NCI-H2029 treated with DMSO at 0.1 percent for 48 hours (cell line): ENCODE results near the gene SLC38A11.
"Not testable (repeated sequence)": the region's sequence is repeated elsewhere in the genome, so short reads cannot be mapped to it uniquely, and the experiment has no call there.

Experiments
- DNase-seq: peaks from one replicate; lab custom pipeline; 2025; lab: John Stamatoyannopoulos, UW

SLC38A11 gene

DNA sequence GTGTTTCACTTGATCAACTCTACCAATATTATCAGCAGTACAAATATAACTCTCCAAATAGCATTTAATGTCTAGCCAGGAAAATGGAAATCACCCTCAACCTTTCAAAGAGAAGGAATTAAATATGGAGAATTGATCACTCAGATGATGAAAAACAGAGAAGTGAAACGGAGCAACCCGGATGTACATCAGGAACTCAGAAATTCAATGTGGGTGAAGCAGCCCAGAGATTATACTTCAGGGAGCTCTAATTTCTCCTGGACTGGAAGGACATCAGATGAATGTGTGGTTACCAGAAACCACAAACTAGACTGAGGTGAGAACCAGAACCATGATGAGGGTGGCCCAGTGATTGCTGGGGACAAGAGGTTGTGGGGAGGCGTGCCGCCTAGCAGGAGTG lies 78.2 kb downstream of the SLC38A11 start:
- DNase-seq: no peak

DNA sequence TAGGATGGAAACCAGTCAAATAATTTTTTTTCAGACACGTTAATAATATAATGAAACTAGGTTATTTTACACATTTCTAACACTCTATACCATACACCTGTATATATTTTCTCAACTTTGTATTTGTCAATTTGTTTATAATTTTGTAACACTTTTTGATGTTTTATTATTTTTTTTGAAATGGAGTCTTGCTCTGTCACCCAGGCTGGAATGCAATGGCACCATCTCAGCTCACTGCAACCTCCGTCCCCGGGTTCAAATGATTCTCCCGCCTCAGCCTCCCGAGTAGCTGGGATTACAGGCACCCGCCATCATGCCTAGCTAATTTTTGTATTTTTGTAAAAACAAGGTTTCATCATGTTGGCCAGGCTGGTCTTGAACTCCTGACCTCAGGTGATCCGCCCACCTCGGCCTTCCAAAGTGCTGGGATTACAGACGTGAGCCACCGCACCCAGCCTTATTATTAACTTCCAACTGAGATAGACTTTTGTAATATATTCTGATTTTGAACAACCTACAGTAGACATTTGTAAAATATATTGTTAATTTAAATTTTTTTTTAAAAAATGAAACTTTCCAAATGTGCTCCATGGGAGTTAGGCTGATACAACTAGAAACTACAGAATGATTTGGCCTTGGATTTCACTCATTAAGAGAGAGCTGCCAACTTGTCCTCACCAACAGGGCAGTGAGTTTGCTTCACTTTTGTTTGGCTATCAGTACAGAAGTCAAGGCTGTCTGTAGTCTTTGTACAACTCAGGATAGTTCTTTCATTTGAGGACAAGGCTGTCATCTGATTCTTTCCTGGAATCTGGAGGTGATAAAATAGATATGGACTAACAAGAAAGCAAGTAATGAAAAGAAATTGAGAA lies 79.8 kb downstream of the SLC38A11 start:
- DNase-seq: no peak

DNA sequence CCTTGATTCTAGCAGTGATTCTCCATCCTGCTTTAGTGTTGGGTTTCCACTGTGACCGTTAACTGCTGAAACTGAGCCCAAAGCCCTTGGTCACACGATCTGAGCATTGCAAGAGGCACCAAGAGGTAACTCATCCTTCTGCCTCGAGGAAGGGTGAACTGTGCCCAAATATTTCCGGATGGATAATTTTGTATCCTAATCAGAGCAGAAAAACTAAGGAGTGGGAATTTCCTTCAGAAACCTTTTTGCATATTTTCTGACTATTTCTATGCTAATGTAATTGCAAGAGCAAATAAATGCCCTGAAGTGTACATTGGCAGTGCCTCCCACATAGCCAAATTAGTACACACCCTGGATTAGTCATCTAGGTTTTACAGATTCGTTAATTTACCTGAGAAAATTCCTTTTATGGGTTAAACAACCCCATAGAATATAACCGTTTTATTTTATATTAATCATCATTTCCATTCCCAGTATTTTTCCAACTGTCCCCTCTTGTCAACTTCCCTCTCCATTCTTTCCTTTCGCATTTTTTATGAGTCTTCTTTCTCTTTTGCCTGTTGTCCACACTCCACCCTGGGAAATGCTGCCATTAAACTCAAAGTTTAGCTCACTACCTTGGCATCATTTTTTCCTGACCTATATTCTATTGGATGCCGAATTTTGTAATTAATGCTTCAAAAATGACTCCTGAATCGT lies 82.0 kb downstream of the SLC38A11 start:
- DNase-seq: peak; percentile 3

DNA sequence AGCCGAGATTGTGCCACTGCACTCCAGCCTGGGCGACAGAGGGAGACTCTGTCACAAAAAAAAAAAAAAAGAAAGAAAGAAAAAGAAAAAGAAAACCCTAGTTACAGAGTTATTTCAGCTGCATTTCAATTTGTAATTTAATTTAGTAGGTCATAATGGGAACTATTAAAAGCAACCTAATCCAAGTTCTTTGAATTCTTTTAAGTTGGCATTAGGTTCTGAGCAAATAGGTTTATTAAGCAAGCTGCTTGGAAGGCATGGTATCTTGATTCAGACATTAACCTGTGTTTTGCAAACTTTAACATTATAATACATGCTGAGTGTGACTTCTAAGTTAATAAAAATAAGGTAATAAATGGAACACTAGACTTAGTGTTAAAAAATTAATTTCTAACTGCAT lies 83.9 kb downstream of the SLC38A11 start:
- DNase-seq: no peak

DNA sequence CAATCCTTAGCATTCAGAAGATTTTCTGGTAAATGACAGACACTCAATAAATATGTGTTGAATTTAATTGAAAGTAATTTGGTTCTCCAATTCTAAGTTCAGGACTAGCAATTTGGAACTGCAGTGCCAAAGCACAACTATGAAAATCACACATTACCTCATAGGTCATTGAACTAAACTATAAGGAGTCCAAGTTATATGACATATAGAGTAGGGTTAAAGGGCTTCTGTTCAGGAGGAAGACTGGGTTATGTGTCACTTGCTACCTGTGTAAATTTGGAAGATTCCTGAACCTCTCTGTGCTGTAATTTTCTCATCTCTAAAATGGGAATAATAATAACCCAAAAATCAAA lies 85.9 kb downstream of the SLC38A11 start:
- DNase-seq: no peak

DNA sequence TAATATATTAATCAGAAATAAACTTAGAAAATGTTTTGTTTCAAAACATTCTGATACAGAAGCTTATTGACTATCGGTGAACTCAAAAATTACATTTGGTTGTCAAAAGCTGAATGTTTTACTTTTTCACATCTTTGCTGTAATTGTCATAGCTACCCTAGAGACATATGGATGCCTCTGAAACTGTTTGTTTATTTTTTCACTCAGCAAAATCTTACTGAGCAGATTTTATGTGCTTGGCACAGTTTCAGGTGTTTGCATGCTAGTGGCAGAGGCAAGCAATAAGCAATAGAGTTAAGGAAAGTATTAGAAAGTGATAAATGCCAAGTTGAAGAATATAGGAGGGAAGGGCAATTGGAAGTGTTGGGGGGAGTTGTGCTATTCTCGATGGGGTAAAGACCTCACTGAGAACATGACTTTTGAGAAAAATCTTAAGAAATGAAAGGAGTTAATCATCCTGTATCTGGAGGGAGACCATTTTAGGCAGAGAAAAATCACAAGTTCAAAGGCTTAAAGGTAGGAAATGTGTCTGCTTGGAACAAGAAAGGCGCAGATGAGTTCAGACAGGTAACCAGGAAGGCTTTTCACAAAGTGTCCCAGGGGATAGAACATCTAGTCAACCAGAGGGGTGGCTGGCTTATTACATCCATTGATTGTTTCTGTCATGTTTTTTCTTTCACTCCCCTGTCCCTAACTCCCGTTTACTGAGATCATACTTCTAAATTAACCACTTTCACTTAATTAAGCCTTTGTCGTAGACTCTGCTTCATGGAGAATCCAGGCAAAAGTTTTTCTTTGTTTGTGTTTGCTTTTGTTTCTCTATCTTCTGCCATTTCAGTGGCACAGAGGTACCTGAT lies 86.5 kb downstream of the SLC38A11 start:
- no peak for DNase-seq

DNA sequence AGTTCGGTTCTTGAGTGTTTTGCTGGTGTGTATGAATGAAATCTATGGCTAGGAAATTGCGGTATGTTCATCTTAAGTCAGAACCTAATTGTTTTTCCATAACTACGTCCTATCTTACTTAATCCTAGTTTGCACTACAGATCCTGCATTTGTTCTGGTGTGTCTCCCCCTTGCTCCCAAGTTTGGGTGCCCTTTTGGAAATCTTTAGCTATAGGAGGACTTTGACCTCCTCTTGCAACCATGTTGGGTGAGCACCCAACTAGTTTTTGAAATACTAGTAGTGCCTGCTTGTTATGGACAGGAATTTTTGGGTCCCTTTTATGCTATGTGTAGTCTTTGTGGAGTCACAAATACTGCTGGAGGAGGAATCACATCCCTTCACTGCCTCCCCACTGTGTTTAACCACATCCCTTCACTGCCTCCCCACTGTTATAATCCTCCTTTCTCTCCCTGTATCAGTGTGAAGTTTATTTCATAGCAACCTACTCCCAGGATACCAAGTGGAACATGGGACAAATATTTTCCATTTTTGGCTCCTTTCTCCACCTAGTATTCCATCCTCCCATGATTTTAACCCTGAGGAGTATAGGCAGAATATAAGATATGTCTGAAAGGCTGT lies 87.4 kb downstream of the SLC38A11 start:
- no peak for DNase-seq

DNA sequence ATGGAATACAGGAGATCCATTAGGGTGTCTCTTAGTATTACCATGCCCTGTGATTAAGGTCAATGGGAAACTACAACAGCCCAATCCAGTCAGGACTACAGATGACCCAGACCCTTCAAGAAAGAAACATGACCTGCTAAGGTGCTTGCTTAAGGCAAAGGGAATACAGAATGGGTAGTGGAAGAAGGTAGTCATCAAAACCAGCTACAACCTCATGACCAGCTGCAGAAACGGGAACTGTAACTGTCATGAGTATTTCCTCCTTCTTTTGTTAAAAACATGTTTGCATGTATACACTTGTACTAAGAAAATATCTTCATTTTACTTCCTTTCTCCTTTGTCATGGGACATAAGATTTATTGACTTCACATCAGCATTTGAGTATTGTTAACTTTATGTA lies 88.9 kb downstream of the SLC38A11 start:
- not testable (repeated sequence) for DNase-seq

DNA sequence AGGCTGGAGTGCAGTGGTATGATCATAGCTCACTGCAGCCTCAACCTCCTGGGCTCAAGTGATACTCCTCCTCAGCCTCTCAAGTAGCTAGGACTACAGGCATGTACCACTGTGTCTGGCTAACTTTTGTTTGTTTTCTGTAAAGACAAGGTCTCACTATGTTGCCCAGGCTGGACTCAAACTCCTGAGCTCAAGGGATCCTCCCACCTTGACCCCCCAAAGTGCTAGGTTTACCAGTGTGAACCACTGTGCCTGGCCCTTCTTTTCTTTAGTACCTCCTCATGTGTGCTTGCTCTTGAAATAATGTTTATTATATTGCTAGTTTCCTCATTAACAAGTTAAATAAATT lies 94.7 kb downstream of the SLC38A11 start:
- no peak for DNase-seq

DNA sequence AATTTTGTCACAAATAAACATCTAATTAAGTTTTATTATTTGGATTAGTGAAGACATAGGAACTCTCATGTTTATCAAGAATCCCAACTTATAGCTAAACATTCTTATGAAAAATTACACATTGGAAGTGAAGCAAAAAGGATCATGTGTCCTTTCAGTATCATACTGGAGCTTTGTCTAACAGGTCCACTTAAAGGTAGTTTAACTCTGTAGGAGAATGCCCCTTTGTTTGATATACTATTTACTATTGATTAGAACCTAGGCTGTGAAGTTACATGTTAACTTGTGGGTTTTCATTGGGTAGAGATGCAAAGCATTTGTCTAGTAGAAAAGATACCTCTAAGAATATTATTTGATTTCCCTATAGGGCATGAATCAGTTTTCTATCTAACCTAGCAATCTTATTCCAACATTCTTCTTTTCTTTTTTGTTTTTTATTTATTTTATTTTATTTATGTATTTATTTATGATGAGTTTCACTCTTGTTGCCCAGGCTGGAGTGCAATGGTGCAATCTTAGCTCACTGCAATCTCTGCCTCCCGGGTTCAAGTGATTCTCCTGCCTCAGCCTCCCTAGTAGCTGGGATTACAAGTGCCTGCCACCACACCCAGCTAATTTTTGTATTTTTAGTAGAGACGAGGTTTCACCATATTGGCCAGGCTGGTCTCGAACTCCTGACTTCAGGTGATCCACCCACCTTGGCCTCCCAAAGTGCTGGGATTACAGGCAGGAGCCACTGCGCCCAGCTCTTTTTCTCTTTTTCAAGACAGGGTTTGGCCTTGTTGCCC lies 95.2 kb downstream of the SLC38A11 start:
- not testable (repeated sequence) for DNase-seq

DNA sequence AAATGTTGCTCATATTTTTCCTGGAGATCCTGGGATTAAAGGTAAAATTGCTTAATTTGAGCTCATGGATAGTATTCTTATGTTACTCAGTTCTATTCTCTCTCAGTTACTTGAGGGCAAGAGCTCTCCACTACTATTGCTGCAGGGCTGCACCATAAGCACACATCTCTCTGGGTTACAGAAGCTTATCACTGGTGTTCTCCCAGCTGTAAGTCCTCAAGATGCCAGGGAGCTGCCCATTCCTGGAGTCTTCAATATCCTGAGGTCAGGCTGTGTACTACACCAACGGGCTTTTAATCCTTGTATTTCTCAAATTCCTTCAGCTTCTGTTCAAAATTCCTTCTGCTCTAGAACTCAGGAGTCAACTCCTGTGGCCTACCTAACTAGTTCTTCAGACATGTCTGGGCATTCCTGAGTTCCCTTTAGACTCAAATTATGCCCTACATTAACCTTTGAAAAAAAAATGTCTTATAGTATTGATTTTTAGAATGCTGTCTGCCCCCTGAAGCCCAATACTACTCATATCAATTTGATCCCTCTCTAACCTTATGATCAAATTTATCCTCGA lies 96.0 kb downstream of the SLC38A11 start:
- DNase-seq: no peak

DNA sequence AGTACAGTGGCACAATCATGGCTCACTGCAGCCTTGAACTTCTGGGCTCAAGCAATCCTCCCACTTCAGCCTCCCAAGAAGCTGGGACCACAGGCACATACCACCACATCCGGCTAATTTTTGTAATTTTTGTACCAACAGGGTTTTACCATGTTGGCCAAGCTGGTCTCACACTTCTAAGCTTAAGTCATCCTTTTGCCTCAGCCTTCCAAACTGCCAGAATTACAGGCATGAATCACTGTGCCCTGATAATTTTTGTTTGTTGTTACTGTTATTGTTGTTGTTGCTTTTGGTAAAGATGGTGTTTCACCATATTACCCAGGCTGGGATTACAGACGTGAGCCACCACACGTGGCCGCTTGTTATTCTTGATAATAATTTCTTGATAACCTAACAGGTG lies 103.2 kb downstream of the SLC38A11 start:
- no peak for DNase-seq

DNA sequence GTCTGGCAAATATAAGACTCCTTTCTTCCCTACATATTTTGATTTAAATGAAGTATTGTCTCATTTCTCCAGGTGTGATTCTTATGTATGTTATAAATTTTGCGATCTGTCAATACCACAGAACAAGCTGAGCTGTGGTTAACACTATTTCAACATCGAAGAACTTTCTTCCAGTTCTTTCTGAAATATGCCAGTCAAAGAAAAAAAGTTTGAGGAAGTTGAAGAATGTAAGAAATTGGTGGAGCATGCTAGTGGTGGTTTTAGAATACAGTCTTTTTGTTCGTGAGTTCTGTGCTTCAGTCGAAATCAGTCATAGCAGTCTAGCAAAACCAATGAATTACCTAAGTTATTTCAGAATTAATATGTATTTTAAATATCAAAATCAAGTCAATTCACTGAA lies 105.1 kb downstream of the SLC38A11 start:
- no peak for DNase-seq

DNA sequence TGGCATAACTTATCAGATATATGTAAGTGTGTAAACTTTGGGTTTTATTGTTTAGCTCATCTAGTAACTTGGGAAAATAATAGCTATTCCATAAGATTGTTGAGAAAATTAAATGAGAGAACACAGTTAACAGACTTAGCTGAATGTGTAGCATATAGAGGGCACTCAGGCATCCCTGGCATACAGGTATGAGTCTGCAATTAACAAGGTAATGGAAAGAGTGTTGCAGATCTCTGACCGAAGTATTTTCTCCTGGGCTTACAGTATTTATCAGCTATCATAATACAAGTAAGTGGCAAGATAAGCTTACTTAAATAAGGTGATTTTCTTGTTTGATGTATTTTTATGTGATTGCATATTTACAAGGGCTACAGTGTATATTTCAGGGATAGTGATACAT lies 105.8 kb downstream of the SLC38A11 start:
- DNase-seq: no peak

DNA sequence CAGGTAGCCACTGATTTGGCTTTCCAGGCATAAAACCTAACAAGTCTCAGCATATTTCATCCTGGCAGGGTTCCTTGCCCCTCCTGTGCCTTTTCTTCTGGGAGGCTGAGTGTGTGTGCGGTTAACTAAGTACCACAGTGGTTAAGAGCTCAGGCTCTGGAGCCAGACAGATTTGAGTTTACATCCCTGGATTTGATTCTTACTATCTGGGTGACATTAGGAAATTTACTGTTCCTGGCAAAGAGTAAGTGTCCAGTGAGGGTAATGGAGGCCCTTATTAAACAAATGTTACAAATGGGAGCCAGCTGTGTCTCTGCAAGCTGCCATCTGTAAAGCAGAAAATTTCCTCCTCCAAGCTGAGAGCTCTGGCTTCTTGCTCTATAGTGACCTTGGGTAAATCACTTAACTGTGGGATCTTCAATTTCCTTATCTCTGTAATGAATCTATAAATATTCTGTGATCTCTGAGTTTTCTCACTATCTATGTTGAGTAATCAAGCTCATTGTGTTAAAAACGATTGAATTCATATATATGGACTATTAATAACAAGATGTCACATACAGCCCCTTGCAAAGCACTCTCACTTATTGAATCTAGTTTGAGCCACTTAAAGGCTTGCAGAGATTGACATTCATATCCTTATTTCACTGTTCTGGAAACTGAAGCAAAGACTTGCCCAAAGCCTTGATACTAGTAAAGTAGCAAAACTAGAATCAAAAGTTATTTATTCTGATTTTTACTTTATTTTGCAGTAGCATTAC lies 107.2 kb downstream of the SLC38A11 start:
- no peak for DNase-seq

DNA sequence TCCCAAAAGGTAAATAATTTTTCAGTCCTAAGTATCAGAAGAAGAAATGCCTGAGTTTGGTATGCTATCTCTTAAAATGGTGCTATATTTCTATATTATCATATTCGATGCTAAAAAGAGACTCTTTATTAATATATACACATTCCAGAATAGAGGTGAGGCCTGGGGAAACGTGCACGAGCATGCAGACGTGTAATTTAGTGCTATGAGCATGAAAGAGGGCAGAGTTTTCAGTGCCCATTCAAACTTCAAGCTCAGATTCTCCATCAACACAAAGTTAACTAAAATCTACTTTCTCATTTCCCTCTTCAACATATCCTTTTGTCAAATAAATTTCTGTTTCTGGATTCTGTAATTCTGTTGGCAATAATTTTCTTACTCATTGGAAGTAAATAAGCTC lies 108.0 kb downstream of the SLC38A11 start:
- no peak for DNase-seq

DNA sequence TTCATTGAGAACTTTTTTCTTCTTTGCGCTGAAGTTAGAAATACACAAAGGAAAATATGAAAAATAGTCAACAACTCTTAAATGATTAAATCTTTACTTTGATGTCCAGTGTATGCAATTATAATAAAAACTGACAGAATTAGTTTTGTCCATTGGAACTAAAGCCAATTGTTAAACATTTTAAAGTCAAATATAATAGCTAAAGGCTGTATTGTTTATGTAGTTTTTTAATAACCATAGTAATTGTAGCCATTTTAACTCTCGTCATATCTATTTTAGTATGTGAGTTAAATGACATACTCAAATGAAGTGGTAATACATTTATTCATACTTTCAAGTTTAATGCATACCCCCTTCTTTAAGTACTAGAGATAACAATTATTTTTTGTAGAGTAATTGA lies 109.0 kb downstream of the SLC38A11 start:
- no peak for DNase-seq
